OCI-LY1 (cell line): ENCODE results near the gene FIBIN.
A peak's percentile ranks its signal among the peaks of the same experiment; 100 is the strongest.

Experiments
- H2AFZ ChIP-seq: fragments of 200-600 bp; sonication (generic), shearing (Covaris generic); 2 replicates; pipeline ENCODE4 v1.6.0; 2014; ENCODE audit warnings: antibody characterized with exemption, mild to moderate bottlenecking, low read length
- H3F3A ChIP-seq: fragments of 200-600 bp; sonication (generic), shearing (Covaris generic); 2 replicates; pipeline ENCODE4 v1.6.0; 2014; ENCODE audit warnings: mild to moderate bottlenecking, antibody characterized with exemption, low read length, moderate library complexity; ENCODE audit not compliant: insufficient read depth
- H3K27ac ChIP-seq: fragments of 200-600 bp; sonication (generic); 2 replicates; pipeline ENCODE4 v1.5.1; 2014; ENCODE audit warnings: low read length, mixed run types, mild to moderate bottlenecking, low read depth; ENCODE audit not compliant: poor library complexity, severe bottlenecking
- H3K27me3 ChIP-seq: fragments of 200-600 bp; sonication (generic); 2 replicates; pipeline ENCODE4 v1.6.0; 2014; ENCODE audit warnings: antibody characterized with exemption, mild to moderate bottlenecking, low read length, moderate library complexity; ENCODE audit not compliant: insufficient read depth
- H3K36me3 ChIP-seq: fragments of 200-600 bp; sonication (generic); 2 replicates; pipeline ENCODE4 v1.6.1; 2014; ENCODE audit warnings: mild to moderate bottlenecking, antibody characterized with exemption, low read length, moderate library complexity, mixed read lengths; ENCODE audit not compliant: insufficient read depth
- H3K4me1 ChIP-seq: fragments of 200-600 bp; sonication (generic); 2 replicates; pipeline ENCODE4 v1.5.1; 2014; ENCODE audit warnings: mild to moderate bottlenecking, low read length, moderate library complexity; ENCODE audit not compliant: insufficient read depth, severe bottlenecking
- H3K4me2 ChIP-seq: fragments of 200-600 bp; sonication (generic), shearing (Covaris generic); 2 replicates; pipeline ENCODE4 v1.6.1; 2014; ENCODE audit warnings: low read length
- H3K4me3 ChIP-seq: fragments of 200-600 bp; sonication (generic); 2 replicates; pipeline ENCODE4 v1.5.1; 2014; ENCODE audit warnings: low read length, low read depth, mild to moderate bottlenecking, mixed read lengths; ENCODE audit not compliant: poor library complexity, severe bottlenecking
- H3K79me2 ChIP-seq: fragments of 200-600 bp; shearing (Covaris generic); 2 replicates; pipeline ENCODE4 v1.6.1; 2016; ENCODE audit warnings: mixed run types, low read length, mixed read lengths; ENCODE audit not compliant: insufficient read depth
- H3K9ac ChIP-seq: fragments of 200-600 bp; sonication (generic), shearing (Covaris generic); 2 replicates; pipeline ENCODE4 v1.6.1; 2014; ENCODE audit warnings: mild to moderate bottlenecking, low read length, mixed read lengths
- H3K9me2 ChIP-seq: fragments of 200-600 bp; sonication (generic), shearing (Covaris generic); 2 replicates; pipeline ENCODE4 v1.6.1; 2014; ENCODE audit warnings: low read depth, mild to moderate bottlenecking, low read length, mixed read lengths
- H3K9me3 ChIP-seq: fragments of 200-600 bp; shearing (Covaris generic); 2 replicates; pipeline ENCODE4 v1.6.1; 2014; ENCODE audit warnings: low read length, mixed read lengths
- H4K20me1 ChIP-seq: fragments of 200-600 bp; sonication (generic), shearing (Covaris generic); 2 replicates; pipeline ENCODE4 v1.6.0; 2016; ENCODE audit warnings: mild to moderate bottlenecking, low read length; ENCODE audit not compliant: insufficient read depth
- EZH2 ChIP-seq: fragments of 200-600 bp; sonication (generic), shearing (Covaris generic); IDR thresholded peaks from 2 replicates; pipeline ENCODE4 v1.8.0; 2017; ENCODE audit warnings: borderline replicate concordance, mixed run types, mild to moderate bottlenecking, antibody characterized with exemption, low read length, moderate library complexity, mixed read lengths
- TF ChIP-seq, protein P1 (sequence below): fragments of 200-600 bp; sonication (generic), shearing (Covaris generic); IDR thresholded peaks from 2 replicates; pipeline ENCODE4 v1.5.1; 2017; ENCODE audit warnings: mild to moderate bottlenecking, antibody characterized with exemption, low read length, moderate library complexity, mixed read lengths

Gene FIBIN

DNA sequence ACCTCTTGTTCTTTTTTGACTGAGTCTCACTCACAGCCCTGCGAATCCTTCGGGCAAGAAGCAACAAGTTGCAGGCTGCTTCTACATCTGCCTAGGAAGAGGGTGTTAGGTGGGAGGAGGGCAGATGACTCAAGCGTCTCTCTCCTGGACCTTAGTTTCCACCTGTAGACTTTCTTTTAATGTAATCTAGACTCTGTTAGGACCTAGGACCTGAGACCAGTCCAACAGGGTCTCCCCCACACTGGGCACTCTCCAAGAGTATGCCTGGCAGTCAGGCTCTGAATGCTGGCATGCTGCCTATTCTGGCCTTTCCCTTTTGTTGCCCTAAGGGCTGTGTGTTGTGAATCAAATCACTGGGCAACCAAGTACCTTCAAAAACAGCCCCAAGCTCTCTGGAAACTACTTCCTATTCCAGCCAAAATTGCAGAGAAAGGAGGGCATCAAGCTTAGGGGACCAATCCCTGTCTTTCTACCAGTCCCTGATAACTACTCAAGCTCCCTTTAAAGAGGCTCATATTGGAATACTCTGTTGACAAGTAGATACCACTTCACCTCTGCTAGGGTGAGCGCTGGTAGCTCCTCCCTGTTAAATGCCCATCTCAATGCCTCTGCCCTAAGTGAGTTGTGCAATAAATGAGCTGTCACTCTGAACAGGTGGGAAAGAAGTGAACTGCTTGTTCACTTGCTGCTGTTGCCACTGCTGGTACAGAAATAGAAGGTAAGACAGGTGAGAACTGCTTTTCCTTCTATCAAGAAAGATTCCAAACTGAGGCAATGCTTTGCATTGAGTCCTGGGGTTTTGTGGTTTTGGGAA lies 46.6 kb downstream of the FIBIN start, which contains the start of gene BBOX1:
Gene BBOX1 (plus strand): TSS at position 514 of the 814 bp plus-strand sequence. CDS start 14,616 bp downstream, outside the sequence.
- Histone ChIP-seq H3F3A (no peaks in the 10 kb centered on the region), H3K9ac (peak within 1 kb of the TSS; percentile 72), H3K4me1 (peaks cover 19% of the 10 kb centered on the region), H3K9me2 (no peaks in the 10 kb centered on the region), H2AFZ (no peak within 1 kb of the TSS), H3K27me3 (no peaks in the 10 kb centered on the region), H3K4me3 (peak within 1 kb of the TSS; percentile 76), H3K27ac (peak within 1 kb of the TSS; percentile 96), H3K36me3 (peaks cover 5% of the 10 kb centered on the region), H4K20me1 (no peaks in the 10 kb centered on the region), H3K4me2 (peak within 1 kb of the TSS; percentile 73), H3K9me3 (peaks cover 5% of the 10 kb centered on the region; the same call in 1 of the 2 replicates), H3K79me2 (peaks cover 19% of the 10 kb centered on the region)
- TF ChIP-seq EZH2 = no peak
- TF ChIP-seq, protein P1, sequence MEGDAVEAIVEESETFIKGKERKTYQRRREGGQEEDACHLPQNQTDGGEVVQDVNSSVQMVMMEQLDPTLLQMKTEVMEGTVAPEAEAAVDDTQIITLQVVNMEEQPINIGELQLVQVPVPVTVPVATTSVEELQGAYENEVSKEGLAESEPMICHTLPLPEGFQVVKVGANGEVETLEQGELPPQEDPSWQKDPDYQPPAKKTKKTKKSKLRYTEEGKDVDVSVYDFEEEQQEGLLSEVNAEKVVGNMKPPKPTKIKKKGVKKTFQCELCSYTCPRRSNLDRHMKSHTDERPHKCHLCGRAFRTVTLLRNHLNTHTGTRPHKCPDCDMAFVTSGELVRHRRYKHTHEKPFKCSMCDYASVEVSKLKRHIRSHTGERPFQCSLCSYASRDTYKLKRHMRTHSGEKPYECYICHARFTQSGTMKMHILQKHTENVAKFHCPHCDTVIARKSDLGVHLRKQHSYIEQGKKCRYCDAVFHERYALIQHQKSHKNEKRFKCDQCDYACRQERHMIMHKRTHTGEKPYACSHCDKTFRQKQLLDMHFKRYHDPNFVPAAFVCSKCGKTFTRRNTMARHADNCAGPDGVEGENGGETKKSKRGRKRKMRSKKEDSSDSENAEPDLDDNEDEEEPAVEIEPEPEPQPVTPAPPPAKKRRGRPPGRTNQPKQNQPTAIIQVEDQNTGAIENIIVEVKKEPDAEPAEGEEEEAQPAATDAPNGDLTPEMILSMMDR = no peak

DNA sequence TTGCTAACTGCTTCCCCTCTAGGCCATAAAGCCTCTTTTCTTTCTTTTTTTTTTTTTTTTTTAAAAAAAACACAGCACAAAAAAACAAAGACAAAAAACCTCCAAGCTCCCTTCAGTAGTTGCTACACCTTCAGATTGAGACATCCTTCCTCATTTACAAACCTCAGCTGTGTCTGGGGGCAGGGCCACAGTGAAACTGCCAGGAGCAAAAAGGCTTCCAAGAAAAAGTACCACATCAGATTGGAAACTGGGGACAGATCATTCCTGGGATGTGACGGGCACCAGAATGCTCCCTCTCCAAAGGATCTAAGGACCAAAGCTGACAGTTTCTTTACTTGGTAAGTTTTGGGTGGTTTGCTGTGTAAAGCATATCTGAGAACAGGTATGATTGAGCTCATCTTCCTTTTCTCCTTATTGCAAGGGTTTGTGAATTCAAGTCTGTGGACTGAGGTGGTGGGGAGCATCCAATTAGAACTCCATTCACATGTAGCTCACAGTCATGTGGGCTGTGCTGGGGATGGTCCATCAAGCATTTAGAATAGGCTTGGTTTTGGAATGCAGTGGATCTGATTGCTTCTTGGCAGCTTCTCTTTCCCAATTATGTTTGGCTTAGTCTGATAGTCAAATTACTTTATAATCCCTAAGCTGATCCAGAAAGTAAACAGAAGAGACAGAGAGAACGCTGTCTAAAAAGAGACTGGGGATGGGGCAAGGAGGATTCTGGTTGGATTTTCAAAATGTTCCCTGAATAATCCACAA lies 47.4 kb downstream of the FIBIN start:
- peaks cover 12% of the 10 kb centered on the region for H3K36me3 ChIP-seq
- no peaks in the 10 kb centered on the region for H4K20me1 ChIP-seq
- H3K9me2 ChIP-seq = no peaks in the 10 kb centered on the region
- peaks cover 26% of the 10 kb centered on the region for H3K79me2 ChIP-seq
- peaks cover 5% of the 10 kb centered on the region; the same call in 1 of the 2 replicates for H3K9me3 ChIP-seq
- no peak for TF ChIP-seq EZH2
- TF ChIP-seq, protein P1 = no peak
- H3K4me1 ChIP-seq = peaks cover 19% of the 10 kb centered on the region
- no peak overlapping the region for H2AFZ ChIP-seq
- H3F3A ChIP-seq = no peaks in the 10 kb centered on the region
- peak overlapping the region; percentile 96 for H3K27ac ChIP-seq
- no peaks in the 10 kb centered on the region for H3K27me3 ChIP-seq
- peak overlapping the region; percentile 73 for H3K4me2 ChIP-seq
- peak overlapping the region; percentile 72 for H3K9ac ChIP-seq
- H3K4me3 ChIP-seq = peak overlapping the region; percentile 76
